CD14-positive monocyte (primary cell): ENCODE measurements around the gene SPTBN4. TPM values are rescaled to one million over a fixed set of nuclear protein-coding genes. Genes with fewer than 3 reads are reported as not detected.

Source experiments
- DNase-seq, 3 donors: peaks; one replicate each; pipeline ENCODE4 v3.0.0-alpha.2; 2011 to 2022
- H2AFZ ChIP-seq: 2 replicates; pipeline ENCODE4 v1.6.0; 2012; ENCODE audit warnings: mild to moderate bottlenecking, low read depth, low read length, inconsistent platforms; ENCODE audit not compliant: insufficient read depth, poor library complexity, severe bottlenecking
- H3K27ac ChIP-seq, 2 donors: 1 replicate in 1 of 2; 2 replicates in 1 of 2; pipeline ENCODE4 v1.5.1; 2012 to 2013; ENCODE audit warnings: low read length in 2 of 2, control low read depth in 1 of 2, inconsistent platforms in 1 of 2, low read depth in 1 of 2, mild to moderate bottlenecking in 1 of 2
- H3K27me3 ChIP-seq, 2 donors: one replicate each; pipeline versions ENCODE4 v1.6.0 to v1.6.1; 2011 to 2013; ENCODE audit warnings: low read length in 2 of 2; ENCODE audit not compliant: control insufficient read depth in 2 of 2, insufficient read depth in 2 of 2
- H3K36me3 ChIP-seq, 2 donors: replicated peaks in 1 of 2; 1 replicate in 1 of 2; 2 replicates in 1 of 2; pipeline versions ENCODE4 v1.5.1 to v1.6.1; 2012 to 2013; ENCODE audit warnings: low read length in 2 of 2, control low read depth in 1 of 2, inconsistent platforms in 1 of 2, mild to moderate bottlenecking in 1 of 2; ENCODE audit not compliant: insufficient read depth in 2 of 2, control insufficient read depth in 1 of 2
- H3K4me1 ChIP-seq, 2 donors: 1 replicate in 1 of 2; 2 replicates in 1 of 2; pipeline versions ENCODE4 v1.5.1 to v1.6.1; 2012 to 2013; ENCODE audit warnings: low read length in 2 of 2, control low read depth in 1 of 2, inconsistent platforms in 1 of 2, mild to moderate bottlenecking in 1 of 2, moderate library complexity in 1 of 2; ENCODE audit not compliant: insufficient read depth in 2 of 2, control insufficient read depth in 1 of 2
- H3K4me2 ChIP-seq: replicated peaks from 2 replicates; pipeline ENCODE3; 2012; ENCODE audit warnings: low read length, moderate library complexity, mild to moderate bottlenecking; ENCODE audit not compliant: poor library complexity, severe bottlenecking; ENCODE audit errors: extremely low read depth
- H3K4me3 ChIP-seq, 3 experiments: fragments of 200-600 bp in 1 of 3; sonication (generic) in 1 of 3; replicated peaks in 1 of 3; 1 replicate in 2 of 3; 2 replicates in 1 of 3; pipeline ENCODE4 v1.5.1; 2011 to 2013; ENCODE audit warnings: low read length in 3 of 3, mild to moderate bottlenecking in 3 of 3, control low read depth in 2 of 3, low read depth in 2 of 3, inconsistent platforms in 1 of 3, moderate library complexity in 1 of 3
- H3K79me2 ChIP-seq: 2 replicates; pipeline ENCODE4 v1.6.0; 2012; ENCODE audit warnings: mild to moderate bottlenecking, control low read depth, inconsistent platforms, low read length, moderate library complexity; ENCODE audit not compliant: insufficient read depth
- H3K9ac ChIP-seq: 2 replicates; pipeline ENCODE4 v1.6.0; 2017; ENCODE audit warnings: low read length, mild to moderate bottlenecking; ENCODE audit not compliant: insufficient read depth, poor library complexity, severe bottlenecking
- H3K9me3 ChIP-seq, 2 donors: replicated peaks in 1 of 2; 1 replicate in 1 of 2; 2 replicates in 1 of 2; pipeline versions ENCODE4 v1.5.1 to v1.6.1; 2012 to 2013; ENCODE audit warnings: low read length in 2 of 2, control low read depth in 1 of 2; ENCODE audit not compliant: control insufficient read depth in 1 of 2, insufficient read depth in 1 of 2
- H4K20me1 ChIP-seq: 2 replicates; pipeline ENCODE4 v1.6.0; 2012; ENCODE audit warnings: mild to moderate bottlenecking, low read length, control low read depth, moderate library complexity; ENCODE audit not compliant: insufficient read depth
- H3K27ac Mint-ChIP-seq, 7 donors: one replicate each; pipeline ENCODE4 v1.8.0; 2020; ENCODE audit warnings: mild to moderate bottlenecking in 7 of 7, mixed read lengths in 7 of 7, moderate library complexity in 6 of 7, inconsistent platforms in 2 of 7
- H3K27me3 Mint-ChIP-seq, 3 donors: one replicate each; pipeline ENCODE4 v1.8.0; 2021 to 2022; ENCODE audit warnings: low read depth in 3 of 3, mild to moderate bottlenecking in 3 of 3, mixed read lengths in 3 of 3, moderate library complexity in 3 of 3, inconsistent platforms in 1 of 3
- H3K36me3 Mint-ChIP-seq, 2 donors: one replicate each; pipeline ENCODE4 v1.8.0; 2020; ENCODE audit warnings: mixed read lengths in 2 of 2, inconsistent platforms in 1 of 2, mild to moderate bottlenecking in 1 of 2
- H3K4me1 Mint-ChIP-seq: one replicate; pipeline ENCODE4 v1.8.0; 2020; ENCODE audit warnings: mild to moderate bottlenecking, mixed read lengths
- H3K4me3 Mint-ChIP-seq, 2 donors: one replicate each; pipeline ENCODE4 v1.8.0; 2020; ENCODE audit warnings: mild to moderate bottlenecking in 2 of 2, mixed read lengths in 2 of 2, moderate library complexity in 1 of 2
- H3K9me3 Mint-ChIP-seq, 7 donors: one replicate each; pipeline ENCODE4 v1.8.0; 2020 to 2022; ENCODE audit warnings: mixed read lengths in 7 of 7, mild to moderate bottlenecking in 6 of 7, moderate library complexity in 6 of 7, inconsistent platforms in 2 of 7
- CTCF ChIP-seq: fragments of 200-600 bp; IDR thresholded peaks from one replicate; pipeline ENCODE4 v1.8.0; 2022; ENCODE audit warnings: antibody characterized with exemption, mild to moderate bottlenecking
- WGBS: methylation state at CpG from one replicate; pipeline ENCODE4 v1.1.5; 2013; ENCODE audit warnings: missing lambda C conversion rate; ENCODE audit not compliant: insufficient coverage; 5-methylcytosine and 5-hydroxymethylcytosine counted together
- intact Hi-C, 2 donors: fragments of 100-400 bp; cut with micrococcal nuclease; formaldehyde crosslinking; loops; one replicate each; pipeline versions ENCODE4 v1.15.0 to v1.15.1; 2023
- polyA plus RNA-seq, 3 donors: library from polyadenylated mRNA; depleted of rRNA in 1 of 3; unstranded in 2 of 3; stranded (reverse) in 1 of 3; fragments of 300-500 nt in 2 of 3; fragments of >200 nt in 1 of 3; fragmentation: Illumina TruSeq in 2 of 3; gene quantifications; 1 replicate in 2 of 3; 2 replicates in 1 of 3; pipeline ENCODE4 v1.2.3, GENCODE V29; 2012 to 2021

SPTBN4 gene
- polyA plus RNA-seq, 3 donors: 0.07 TPM; not detected in 2

DNA sequence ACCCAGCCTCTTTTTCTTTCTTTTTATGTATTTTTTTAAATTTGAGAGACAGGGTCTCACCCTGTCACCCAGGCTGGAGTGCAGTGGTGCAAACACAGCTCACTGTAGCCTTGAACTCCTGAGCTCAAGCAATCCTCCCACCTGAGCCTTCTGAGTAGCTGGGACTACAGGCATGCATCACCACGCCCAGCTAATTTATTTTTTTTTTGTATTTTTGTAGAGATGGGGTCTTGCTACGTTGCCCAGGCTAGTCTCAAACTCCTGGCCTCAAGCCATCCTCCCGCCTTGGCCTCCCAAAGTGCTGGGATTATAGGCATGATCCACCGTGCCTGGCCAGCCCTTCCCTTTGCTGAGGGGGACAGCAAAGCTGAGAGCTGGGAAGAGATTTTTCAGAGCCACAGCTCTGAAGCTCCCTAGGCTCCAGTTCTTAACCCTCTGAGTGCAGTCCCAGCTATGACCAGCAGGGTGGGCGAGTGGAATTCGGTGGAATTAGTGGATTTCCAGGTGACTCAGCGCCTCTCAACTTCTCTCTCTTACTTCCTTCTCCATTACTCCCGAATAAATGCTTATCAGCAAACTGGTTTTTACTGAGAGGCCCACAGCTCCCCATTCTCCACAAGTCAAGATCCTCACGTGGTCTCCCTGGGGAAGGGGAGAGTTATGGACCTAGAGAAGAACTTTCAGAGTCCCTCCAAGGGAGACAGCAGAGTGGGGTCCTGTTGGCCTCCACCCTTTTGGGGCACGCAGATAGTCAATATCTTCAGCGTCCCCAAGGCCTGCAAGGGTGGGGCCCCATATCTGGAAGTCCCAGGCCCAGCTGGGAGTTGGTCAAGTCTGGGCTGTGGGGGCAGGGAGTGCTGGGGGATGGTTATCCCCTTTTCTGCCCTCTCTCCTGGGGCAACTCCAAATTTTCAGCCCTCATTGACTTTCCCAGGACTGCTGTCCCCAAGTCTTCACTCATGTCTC, 2.5 kb upstream of the SPTBN4 start:
- Mint-ChIP-seq H3K4me3 (peak overlapping the region; percentile 88 to 90), H3K27ac (peak overlapping the region; percentile 93 to 99 (median 97)), H3K36me3 (peaks cover 10 to 14% of the 10 kb centered on the region in 2 donors), H3K27me3 (peaks cover 24 to 30% (median 27%) of the 10 kb centered on the region in 3 donors), H3K4me1 (peaks cover 62% of the 10 kb centered on the region), H3K9me3 (peaks cover 2 to 10% (median 6%) of the 10 kb centered on the region in 7 donors)
- no CpG with 5 or more reads among the region's 11 CpGs for WGBS
- intact Hi-C loops: loop anchor here (2.0 to 10.0 kb wide), 5 partner anchors 20 to 108 kb away; partner anchors contain the start of gene SERTAD3 (in 1 of the 2)
- H3K4me1 ChIP-seq: peaks cover 59 to 71% of the 10 kb centered on the region in 2 donors
- peak overlapping the region; percentile 91 to 96 for H3K27ac ChIP-seq
- peaks cover 6% of the 10 kb centered on the region for H4K20me1 ChIP-seq
- H3K27me3 ChIP-seq: peaks cover 13 to 24% of the 10 kb centered on the region in 2 donors
- H3K9ac ChIP-seq: peak overlapping the region; percentile 89
- H3K4me2 ChIP-seq: peak overlapping the region; percentile 89
- peak overlapping the region; percentile 58 to 84 (median 62) for H3K4me3 ChIP-seq
- no peak overlapping the region for H2AFZ ChIP-seq
- H3K9me3 ChIP-seq: no peaks in the 10 kb centered on the region
- TF ChIP-seq CTCF: peak; percentile 91
- H3K36me3 ChIP-seq: no peaks in the 10 kb centered on the region
- peak; percentile 77 to 90 (median 89) for DNase-seq
- H3K79me2 ChIP-seq: peaks cover 46% of the 10 kb centered on the region

- Histone ChIP-seq H3K9me3 (no peaks in the 10 kb centered on the region), H3K36me3 (no peaks in the 10 kb centered on the region), H3K79me2 (peaks cover 38% of the 10 kb centered on the region), H3K27ac (peak overlapping the region; percentile 91 to 96), H4K20me1 (peaks cover 5% of the 10 kb centered on the region), H3K4me1 (peaks cover 59 to 71% of the 10 kb centered on the region in 2 donors), H3K4me3 (peak overlapping the region; percentile 58 to 84 (median 62)), H2AFZ (peak overlapping the region; percentile 60), H3K9ac (peak overlapping the region; percentile 89), H3K27me3 (peaks cover 13 to 24% of the 10 kb centered on the region in 2 donors), H3K4me2 (peak overlapping the region; percentile 89)
- Mint-ChIP-seq H3K4me1 (peaks cover 62% of the 10 kb centered on the region), H3K27ac (peak overlapping the region; percentile 93 to 99 (median 97)), H3K9me3 (peaks cover 2 to 10% (median 6%) of the 10 kb centered on the region in 7 donors), H3K4me3 (peak overlapping the region; percentile 88 to 90), H3K27me3 (peaks cover 24 to 33% (median 27%) of the 10 kb centered on the region in 3 donors), H3K36me3 (peaks cover 10 to 11% of the 10 kb centered on the region in 2 donors)
- peak; percentile 78 to 90 (median 89) for DNase-seq
- WGBS: 2% methylated on average over 10 of the region's 11 CpGs
- TF ChIP-seq CTCF: no peak
- intact Hi-C loops: loop anchor here (2.0 to 10.0 kb wide), 4 partner anchors 20 to 107 kb away; partner anchors contain the start of gene SERTAD3 (in 1 of the 2)
Observed at GRCh38 chr19:40465025-40465556, 1.7 kb upstream of the SPTBN4 start.
